ENCODE results near the gene CD151.

The CD151 gene

DNA sequence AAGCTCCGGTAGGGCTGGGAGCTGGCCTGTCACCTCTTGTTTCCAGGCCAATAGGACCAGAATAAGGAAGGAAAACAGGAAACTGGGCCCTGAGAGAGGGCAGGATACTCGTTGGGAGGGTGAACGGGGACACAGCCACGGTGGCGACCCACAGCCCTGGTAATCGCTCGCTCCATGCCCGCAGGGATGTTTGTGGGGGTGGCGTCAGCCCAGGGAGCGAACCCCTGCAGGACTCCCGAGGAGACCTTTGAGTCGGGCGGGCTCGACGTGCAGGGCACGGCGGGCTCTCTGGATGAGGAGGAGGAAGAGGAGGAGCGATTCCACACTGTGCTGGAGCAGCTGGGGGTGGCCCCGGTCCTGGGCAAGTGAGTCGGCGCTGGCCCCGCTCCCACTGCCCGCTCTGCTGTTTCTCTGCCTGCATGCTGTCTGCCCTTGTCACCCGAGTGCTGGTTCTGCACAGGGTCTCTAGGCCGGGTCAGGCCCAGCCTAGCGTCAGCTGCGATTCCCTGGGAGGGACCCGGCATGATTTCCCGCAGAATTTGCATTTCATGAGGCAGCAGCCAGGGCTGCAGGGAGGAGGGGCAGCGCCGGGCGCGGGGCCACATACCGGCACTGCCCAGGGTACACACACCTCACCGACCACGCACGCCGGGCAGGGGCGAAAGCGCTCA is 3.4 kb upstream of the CD151 start:
- DNase-seq (ENCODE audit: low spot score) = no peak

DNA sequence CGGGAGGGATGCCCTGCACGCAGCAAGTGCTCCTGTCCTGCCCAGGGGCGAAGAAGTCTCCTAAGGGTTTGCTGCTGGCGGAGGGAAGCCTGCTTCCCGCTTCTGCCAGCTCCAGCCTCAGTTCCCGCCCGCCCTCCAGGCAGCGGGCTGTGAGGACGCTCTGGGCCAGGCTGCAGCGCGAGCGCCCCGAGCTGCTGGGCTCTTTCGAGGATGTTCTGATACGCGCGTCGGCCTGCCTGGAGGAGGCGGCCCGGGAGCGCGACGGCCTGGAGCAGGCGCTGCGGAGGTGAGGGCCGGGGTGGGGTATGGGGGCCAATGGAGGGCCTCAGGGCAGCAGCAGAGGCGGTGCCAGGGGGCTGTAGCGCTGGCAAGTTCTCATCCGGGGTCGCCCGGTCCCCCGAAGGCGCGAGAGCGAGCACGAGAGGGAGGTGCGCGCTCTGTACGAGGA is 2.9 kb upstream of the CD151 start:
- DNase-seq (ENCODE audit: low spot score) = no peak

DNA sequence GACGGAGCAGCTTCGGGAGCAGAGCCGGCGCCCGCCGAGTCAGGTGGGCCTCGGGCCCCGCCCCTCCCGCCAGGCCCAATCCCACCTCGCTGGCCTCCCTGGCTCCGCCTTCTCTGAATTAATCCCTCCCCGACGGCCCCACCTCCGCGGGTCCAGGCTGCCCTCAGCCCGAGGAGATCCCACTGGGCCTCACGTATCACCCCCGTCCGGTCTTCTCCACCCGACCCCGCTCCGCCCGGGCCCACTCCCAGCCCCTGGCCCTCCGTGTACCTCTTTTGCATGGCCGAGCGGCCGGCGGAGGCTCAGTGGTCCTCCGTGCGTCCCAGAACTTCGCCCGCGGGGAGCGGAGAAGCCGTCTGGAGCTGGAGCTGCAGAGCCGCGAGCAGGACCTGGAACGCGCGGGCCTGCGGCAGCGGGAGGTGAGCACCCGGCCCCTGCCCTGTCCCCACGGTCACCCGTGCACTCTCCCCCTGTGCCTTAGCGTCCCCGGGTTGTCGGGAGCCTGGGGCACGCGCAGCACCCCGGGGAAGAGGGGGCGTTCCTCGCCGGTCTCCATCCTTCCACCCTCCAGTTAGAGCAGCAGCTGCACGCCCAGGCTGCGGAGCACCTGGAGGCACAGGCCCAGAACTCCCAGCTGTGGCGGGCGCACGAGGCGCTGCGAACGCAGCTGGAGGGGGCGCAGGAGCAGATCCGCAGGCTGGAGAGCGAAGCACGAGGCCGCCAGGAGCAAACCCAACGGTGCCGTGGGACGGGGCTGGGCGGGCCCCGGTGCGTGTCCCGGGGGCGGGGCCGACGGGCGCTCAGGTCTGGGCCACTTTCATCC is 2.2 kb upstream of the CD151 start:
- DNase-seq (ENCODE audit: low spot score) = peak; percentile 85

DNA sequence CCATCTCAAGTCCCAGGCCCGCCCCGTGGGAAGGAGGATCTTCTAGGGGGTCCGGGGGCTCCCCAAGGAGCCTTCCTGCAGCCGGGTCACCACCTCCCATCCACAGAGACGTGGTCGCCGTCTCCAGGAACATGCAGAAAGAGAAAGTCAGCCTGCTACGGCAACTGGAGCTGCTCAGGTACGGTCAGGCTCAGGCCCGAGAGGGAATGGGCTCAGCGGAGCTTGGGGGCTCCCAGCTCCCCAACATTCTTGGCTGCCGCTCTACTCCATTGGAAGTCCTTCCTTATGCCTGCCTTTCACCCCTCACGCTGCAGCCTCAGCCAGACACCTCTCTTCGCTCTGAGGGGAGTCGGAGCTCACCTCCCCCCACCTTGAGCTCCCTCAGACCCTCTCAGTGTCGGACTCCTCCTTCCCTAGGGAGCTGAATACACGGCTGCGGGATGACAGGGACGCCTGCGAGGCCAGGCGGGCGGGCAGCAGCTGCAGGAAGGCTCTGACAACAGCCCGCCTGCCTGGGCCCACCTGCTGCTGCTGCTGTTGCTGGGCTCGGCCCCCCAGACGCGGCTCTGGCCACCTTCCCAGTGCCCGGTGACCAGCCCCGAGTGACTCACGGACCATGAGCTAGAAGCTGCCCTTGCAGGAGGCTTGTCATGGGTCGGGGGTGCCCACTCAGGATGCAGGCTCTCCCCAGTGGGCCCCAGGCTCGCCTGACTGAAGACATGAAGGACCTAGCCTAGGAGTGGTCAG is 1.5 kb upstream of the CD151 start:
- DNase-seq (ENCODE audit: low spot score) = no peak

DNA sequence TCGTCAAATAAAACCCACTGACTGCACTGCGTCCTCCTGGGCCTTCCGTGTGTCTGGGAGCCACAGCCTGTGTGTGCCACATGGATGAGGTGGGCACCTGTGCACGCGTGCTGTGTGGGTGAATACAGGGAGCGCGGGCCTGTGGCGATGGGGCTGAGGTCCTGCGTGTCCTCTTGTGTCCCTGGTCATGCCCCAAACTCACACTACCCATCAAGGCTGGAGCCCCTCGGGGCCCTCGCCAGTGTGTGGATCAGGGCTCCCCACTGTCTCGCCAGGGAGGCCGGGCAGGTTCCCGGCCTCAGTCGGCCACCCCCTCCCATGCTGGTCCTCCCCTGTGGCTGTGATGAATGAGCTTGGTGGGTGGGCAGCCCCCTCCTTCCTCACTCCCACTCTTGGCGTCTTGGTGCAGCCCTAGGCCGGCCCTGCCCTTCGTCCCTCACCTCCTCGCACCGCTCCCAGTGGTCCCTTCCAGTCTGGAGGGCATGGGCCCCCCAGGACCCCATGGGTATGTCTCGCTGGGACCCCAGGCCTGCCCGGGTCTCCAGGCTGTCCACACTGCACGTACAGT is 707 bp upstream of the CD151 start:
- DNase-seq (ENCODE audit: low spot score) = no peak

DNA sequence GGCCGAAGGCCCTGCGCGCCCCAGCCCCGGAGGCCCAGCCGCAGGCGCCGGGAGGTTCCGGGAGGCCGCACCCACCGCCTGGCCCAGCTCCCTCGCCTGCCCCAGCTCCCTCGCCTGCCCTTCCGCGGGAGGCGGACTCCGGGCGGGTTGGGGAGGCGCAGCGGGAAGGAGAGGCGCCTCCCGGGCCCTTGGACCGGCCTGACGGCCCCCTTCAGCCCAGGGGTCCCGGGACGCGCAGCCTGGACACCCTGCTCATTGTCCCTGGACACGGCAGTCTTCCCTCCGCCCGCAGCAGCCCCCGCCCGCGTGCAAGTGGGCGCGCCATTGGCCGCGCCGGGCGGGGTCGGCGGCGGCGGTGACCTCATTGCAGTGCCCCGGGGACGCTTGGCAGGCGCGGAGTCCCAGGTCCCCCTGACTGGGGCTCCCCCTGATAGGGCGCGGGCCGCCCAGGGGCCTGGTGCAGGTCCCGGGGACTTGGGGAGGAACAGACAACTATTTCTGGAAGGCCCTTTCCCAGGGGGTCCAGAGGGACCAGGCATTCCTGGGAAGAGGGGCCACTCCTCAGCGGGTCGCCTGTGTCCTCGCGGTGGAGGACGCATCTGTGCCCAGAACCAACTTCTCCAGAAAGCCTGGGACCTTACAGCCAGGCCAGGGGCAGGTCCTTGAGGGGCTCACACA is 501 bp downstream of the CD151 start:
- no peak for DNase-seq (ENCODE audit: low spot score)

DNA sequence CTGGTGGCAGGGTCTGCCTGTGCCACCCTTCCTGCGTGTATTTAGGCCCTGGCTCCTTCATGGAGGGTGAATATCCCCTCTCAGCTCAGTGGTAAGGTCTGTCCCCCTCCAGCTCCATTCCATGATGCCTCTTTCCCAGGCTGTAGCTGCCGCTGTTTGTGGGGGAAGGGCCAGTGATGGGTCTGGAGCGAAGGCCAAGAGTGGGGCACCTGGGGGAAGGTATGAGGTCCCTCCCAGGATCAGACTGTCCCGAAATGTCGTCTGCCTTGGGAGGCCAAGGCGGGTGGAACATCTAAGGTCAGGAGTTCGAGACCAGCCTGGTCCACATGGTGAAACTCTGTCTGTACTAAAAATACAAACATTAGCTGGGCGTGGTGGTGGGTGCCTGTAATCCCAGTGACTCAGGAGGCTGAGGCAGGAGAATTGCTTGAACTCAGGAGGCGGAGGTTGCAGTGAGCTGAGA is 1.1 kb downstream of the CD151 start:
- DNase-seq (ENCODE audit: low spot score) = no peak

DNA sequence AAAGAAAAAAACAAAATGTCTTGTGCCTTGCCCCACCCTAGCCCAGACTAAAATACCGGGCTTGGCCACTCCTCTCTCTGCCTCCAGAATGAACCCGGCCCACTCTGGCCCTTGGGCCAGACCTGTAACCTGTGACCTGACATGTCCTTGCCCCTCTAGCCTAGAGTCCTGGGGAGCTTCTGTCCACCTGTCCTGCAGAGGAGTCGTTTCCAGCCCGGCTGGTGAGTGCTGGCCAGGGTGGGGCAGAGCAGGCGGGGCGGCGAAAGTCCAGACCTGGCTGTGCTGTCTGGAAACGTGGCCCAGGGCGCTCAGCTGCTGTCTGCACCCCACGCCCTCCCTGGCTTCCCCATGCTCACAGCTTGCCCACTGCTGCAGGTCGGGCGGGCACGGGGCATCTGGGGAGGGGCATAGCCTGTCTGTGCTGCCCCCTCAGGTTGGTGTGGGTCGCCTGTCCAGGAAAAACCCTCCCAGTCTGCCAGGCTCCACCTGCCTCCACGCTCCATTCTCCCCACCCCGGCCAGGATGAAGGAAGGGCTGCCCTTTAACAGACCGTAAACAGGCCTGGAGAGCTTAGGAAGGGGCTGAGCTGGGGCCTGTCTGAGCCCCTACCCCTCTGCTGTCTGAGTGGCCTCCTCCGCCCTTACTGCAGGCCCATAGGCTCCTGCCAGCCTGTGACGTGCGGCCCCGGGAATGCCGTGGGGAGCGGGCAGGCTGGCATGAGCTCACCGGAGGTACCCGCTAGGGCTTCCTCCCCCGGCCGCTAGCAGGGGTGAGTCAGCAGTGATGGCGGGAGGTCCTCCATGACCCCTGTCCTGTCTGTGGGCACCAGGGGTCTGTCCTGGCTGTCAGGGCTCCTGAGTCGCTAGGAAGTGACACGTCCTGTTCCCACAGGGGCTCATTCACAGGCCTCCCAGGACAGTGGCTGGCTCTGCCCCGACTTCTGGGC is 1.9 kb downstream of the CD151 start:
- no peak for DNase-seq (ENCODE audit: low spot score)

DNA sequence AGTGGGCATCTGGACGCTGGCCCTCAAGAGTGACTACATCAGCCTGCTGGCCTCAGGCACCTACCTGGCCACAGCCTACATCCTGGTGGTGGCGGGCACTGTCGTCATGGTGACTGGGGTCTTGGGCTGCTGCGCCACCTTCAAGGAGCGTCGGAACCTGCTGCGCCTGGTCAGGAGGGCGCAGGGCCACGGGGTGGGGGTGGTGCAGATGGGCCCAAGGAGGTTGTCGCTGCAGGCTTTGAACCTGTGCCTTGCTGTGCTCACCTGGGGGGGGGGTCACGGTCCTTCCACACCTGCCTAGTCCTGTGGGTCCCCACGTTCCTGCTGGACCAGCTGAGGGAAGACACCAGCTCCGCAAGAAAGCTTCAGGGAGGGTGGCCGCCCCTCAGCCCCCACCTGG is 3.5 kb downstream of the CD151 start:
- no peak for DNase-seq (ENCODE audit: low spot score)

DNA sequence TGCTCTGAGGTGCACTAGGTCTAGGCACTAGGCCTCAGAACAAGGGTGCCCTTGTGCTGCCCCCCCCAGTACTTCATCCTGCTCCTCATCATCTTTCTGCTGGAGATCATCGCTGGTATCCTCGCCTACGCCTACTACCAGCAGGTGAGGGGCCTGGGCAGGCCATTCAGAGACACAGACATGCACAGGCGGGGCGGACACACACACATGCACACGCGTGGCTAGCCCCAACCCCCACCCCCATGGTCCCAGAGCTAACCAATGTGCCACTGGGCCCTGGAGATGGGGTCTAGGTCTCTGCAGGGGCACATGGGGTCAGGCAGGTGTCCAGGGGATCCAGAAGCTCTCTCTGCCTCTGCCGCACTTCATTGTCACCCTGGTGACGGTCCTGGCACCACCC is 3.9 kb downstream of the CD151 start:
- DNase-seq (ENCODE audit: low spot score) = no peak

DNA sequence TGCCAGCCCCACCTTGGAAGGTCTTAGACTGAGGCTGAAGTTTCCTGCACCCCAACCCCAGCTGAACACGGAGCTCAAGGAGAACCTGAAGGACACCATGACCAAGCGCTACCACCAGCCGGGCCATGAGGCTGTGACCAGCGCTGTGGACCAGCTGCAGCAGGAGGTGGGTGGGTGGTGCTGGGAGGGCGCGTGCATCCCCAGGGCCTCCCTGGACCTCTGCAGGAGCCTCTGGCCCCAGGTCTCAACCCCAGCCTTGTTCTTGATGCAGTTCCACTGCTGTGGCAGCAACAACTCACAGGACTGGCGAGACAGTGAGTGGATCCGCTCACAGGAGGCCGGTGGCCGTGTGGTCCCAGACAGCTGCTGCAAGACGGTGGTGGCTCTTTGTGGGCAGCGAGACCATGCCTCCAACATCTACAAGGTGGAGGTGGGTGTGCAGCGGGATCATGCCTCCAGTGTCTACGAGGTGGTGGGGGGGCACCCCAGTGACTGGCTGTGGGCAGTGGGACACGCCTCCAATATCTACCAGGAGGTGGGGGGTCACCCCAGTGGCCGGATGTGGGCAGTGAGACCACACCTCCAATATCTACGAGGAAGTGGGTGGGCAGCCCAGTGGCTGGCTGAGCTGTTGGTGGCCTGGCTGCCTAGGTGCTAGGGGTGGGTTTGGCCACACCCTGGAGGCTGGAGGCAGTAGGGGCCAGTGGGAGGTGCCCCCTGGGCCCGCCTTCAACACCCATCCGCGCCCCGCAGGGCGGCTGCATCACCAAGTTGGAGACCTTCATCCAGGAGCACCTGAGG is 4.6 kb downstream of the CD151 start:
- DNase-seq (ENCODE audit: low spot score) = no peak

DNA sequence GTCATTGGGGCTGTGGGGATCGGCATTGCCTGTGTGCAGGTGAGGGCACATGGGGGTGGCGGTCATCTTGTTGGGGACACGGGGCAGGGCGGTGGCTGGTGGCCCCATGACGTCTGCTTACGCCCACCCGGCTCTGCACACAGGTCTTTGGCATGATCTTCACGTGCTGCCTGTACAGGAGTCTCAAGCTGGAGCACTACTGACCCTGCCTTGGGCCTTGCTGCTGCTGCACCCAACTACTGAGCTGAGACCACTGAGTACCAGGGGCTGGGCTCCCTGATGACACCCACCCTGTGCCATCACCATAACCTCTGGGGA is 5.2 kb downstream of the CD151 start:
- DNase-seq (ENCODE audit: low spot score) = no peak

DNA sequence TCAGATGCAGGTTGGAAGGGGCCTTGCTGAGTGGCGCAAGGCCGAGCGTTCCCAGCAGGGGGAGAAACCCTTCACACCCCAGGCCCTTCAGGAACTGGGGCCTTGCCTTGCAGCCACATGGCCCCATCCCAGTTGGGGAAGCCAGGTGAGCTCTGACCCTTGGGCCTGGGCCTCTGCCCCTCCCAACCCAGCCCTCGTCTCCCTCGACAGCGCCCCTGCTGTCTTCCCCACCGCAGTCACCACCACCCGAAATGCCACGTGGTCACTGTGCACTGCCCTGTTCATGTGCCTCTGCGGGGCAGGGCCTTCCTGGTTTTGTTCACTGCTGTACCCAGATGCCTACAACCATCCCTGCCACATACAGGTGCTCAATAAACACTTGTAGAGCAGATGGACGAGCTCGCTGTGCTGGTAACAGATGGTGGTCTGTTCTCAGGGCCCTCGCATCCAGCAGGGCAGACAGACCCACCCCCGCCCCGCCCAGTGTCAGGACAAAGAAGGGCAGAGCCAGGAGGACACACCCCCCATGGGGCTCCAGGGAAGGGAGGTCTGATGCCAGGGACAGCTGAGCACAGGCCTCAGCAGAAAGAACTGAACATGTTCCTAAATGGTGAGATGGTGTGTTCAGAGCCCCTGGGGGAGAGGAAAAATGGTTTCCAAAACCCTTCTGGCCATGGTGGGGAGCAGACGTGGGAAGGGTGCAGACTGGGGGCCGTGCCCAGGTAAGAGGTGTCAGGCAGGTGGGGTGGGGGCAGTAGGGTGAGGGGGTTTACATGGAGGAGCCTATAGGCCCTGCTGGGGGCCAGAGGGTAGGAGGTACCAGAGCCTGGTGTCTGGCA is 5.9 kb downstream of the CD151 start:
- DNase-seq (ENCODE audit: low spot score) = no peak

DNA sequence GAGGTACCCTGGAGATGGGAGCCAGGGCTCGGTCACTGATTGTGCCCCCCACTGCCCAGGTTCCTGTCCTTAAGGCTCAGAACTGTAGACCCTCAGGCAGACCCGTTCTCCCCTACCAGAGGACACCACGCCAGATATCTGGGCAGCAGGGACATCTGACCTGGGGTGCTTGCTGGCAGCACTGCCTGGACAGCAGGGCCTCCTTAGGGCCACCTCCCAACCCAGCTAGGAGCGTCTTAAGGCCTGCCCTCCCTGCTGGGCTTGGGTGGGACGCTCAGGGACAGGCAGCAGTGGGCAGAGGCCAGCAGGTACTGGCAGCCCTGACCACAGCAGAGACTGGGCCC is 6.5 kb downstream of the CD151 start:
- no peak for DNase-seq (ENCODE audit: low spot score)

DNA sequence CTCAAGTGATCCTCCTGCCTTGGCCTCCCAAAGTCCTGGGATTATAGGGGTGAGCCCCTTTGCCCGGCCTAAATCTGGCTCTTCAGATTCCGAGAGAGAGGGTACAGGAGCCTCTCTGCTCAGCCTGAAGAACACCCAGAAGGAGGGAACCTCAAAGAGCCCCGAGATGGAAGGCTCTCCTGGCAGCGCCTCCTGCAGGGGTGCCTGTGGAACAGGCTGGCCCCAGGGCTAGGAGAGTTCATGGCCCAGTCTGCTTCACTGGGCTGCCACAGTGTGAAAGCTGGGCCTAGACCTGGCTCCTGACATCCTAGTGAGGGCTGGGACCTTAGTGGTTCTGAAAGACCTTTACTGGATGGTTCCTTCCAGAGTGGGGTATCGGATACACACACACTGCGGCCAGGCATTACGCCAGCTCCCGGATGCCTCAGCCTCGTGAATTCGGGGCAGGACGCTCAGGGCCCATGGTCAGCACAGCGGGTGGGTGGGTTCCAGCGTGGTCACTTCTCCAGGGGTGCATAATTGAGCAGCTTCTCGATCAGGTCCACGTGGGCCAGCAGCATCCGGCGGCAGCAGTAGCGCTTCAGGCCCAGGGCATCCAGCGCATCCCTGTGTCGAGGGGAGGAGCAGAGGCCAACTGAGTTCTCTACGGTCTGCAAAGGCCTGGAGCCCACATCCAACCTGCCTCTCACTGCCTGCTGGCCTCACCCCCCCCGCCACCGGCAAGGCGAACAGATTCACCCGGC is 7.3 kb downstream of the CD151 start:
- DNase-seq (ENCODE audit: low spot score) = no peak

DNA sequence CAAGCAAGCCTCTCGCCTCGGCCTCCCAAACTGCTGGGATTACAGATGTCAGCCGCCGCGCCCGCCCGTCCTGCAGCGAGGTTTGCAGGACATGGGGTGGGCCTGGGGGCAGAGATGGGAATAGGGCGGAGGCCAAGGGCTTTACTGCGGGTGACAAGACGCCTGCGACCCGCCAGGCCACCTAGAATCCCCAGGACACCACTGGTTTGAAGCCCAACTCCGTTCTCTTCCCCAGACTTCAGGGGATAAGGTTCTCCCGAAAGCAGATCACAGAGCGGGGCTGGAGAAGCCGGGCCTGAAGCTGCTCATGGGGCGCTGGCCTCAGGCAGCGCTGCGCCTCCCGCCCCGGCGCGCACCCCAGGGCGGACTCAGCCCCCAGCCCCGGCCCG is 9.2 kb downstream of the CD151 start:
- no peak for DNase-seq (ENCODE audit: low spot score)

DNA sequence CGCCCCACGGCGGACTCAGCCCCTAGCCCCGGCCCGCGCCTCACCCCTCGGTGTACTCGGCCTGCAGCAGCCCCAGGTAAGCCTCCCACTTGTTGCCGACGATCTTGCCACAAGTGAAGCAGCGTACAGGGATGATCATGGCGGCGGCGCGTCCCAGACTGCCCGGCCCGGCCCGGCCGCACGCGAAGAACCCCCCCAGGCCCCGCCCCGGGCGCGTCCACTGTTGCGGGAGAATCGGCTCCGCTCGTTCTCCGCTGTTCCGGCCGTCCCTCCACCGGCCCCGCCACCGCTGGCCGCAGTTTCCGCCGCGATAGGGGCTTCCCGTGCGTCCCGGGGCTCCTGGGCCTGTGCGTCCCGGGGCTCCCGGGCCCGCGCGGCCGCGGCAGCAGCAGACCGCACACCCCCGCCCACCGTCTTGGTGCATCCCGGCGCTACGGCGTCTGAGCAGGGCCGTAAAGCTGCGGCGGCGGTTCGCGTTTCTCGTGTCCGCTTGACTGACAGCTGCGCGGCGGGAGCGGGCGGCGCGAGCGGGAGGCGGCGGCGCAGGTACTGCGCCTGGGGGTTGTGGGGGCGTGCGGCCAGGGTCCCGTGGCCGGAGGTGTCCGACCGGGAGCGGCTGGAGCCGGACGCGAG is 9.7 kb downstream of the CD151 start, which contains the start of the genes POLR2L and TSPAN4:
POLR2L (minus strand) TSS at position 160 of the 633 bp plus-strand sequence; CDS start at position 139, 21 bp downstream.
TSPAN4 (plus strand) TSS at position 483 of the 633 bp plus-strand sequence. CDS start 7,453 bp downstream, outside the sequence.
- DNase-seq (ENCODE audit: low spot score) = peak; percentile 80

All from cerebellar cortex (tissue), 1 donor.